Activated naive CD8-positive, alpha-beta T cell treated with anti-CD3 and anti-CD28 coated beads, Interleukin-2, amount 50 U/mL, for 16 hours (primary cell): Measurements from ENCODE around the gene DST.
"Not testable (repeated sequence)": the region's sequence is repeated elsewhere in the genome, so short reads cannot be mapped to it uniquely, and the experiment has no call there.

ENCODE experiments used
- DNase-seq: peaks from one replicate; pipeline ENCODE4 v3.0.0-alpha.2; 2020; ENCODE audit warnings: low read depth, low spot score

Gene DST

DNA sequence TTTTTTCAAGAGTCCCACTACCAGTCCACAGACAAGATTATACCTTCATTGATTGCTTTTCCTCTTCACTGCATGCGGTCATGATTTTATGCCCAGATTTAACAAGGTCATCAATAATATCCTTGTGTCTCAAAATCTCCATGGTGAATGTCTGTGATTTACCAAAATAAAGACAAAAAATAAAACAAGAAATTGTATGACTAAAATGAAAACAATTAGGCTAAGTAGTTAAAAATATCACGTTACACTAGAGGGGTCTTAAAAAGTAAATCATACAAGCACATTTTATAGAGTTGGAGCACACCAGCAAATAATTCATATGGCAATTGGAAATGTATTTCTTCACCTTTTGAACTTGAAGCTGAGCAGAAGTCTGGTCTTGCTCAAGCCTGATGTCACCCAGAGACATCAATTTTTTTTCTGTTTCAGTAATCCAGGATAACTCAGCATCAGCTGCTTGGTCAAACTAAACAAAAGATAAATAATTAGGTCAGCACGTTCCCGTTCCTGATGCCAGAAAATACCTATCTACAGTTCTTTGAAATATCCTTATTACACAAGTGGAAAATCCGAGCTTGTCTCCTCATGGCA, 125.4 kb downstream of the DST start:
- no peak for DNase-seq

DNA sequence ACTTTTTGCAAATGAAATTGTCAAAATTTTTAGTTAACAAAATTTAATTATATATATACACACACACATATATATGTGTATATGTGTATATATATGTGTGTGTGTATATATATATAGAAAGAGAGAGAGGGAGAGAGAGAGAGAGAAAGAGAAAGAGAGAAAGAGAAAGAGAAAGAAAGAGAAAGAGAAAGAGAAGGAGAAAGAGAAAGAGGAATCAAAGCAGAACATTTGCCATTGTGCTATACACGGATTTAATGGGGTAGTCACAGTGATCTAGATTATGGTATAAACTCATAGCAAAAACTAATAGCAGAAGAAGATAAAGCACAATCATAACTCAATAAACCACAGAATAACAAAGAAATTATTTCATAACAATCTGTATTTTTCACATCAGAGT, 126.7 kb downstream of the DST start:
- DNase-seq, result no peak

DNA sequence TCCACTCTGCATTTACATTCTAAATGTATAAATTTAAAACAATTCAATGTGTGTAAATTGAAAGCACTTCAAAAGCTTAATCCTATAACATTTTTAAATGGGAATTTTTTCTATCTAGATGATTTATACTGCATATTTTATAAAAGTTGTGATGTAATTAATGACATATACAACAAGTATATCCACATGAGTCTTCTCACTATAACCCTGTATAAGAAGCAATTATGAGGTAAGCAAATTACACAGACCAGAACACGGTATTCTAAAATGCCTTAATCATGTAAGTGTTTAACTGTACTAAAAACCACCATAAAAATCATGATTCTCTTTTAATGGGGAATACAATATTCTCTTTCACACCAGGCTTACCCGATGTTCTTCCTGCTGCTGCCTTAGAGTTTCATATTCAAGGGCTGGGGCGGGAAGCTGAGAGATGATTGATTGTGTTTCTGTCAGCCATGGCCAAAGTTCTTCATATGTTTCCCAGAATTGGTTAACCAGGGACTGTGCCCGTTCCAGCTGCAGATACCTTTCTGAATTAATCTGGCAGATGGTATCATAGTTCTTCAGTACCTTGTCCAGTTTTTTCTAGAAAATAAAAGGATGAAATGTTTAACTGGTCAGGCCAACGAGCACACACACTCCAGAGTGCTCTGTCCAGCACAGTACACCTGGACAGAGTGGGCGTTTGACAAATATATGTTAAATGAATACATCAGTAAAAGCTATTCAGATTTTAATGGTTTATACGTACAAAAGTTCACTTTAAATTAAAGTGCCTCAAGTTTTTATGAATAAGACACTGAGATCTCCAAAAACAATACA, 127.4 kb downstream of the DST start:
- no peak for DNase-seq

GRCh38 chr6:56514395-56514794, 128.3 kb downstream of the DST start:
- no peak for DNase-seq

DNA sequence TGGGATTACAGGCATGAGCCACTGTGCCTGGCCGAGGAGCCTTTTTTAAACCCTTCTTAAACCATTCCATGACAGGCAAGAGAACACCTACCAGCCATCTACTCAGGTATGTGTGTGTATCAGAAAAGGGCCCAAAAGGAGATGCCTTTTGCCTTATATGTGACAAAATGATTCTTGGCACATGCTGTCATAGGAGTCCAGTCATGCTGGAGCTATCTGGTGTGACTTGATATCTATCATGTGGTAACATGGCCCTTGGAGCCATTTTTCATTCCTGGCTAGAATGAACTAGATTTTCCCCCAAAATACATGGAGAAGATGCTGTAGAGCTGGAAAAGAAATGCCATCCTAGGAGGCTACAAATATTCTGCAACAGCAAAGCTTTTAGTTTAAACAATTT, 129.1 kb downstream of the DST start:
- DNase-seq, result no peak

GRCh38 chr6:56511591-56511990, 131.1 kb downstream of the DST start:
- DNase-seq, result no peak

DNA sequence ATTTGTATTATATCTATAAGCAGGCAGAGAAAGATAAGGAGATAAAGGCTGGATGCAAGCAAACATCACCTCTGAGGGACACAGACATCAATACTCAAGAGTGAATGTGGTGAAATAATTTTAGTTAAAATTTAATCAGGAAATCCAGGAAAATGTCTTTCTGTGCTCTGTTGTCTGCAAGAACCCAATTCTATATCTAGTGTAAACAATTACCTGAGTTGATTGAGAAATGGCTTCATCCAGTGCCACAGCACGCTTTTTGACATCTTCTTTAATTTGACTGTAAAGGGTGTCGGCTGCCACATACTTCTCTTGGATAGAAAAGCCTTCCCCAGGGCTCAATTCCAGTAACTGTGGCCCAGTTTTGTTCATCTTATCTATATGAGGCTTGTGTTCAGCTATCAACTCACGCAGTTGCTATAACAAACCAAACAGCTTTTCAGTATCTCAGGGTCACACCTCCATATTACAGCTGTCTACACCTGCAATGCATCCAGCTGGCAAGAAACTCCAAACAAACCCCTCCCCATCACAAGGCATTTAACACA, 131.6 kb downstream of the DST start:
- no peak for DNase-seq

- no peak for DNase-seq
These were observed 133.7 kb downstream of the DST start for GRCh38 chr6:56509031-56509430.

DNA sequence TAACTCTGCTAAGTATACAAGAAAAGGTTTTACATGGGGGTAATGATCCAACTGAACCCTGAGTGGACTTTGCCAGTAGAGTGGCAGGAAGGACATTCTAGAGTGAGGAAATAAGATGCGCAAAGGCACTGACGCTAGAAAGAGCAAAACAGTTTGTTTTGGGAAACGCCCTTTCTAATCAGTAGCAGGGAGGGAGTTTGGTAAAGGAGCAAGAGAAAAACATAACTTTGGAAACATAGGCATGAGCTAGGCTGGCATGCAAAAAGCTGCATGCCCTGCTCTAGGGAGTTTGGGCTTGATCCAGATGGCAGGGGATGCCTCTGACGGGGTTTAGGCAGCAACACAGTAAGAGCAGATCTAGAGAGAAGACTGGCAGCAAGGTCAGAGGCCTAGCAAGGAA, 135.2 kb downstream of the DST start:
- no peak for DNase-seq

DNA sequence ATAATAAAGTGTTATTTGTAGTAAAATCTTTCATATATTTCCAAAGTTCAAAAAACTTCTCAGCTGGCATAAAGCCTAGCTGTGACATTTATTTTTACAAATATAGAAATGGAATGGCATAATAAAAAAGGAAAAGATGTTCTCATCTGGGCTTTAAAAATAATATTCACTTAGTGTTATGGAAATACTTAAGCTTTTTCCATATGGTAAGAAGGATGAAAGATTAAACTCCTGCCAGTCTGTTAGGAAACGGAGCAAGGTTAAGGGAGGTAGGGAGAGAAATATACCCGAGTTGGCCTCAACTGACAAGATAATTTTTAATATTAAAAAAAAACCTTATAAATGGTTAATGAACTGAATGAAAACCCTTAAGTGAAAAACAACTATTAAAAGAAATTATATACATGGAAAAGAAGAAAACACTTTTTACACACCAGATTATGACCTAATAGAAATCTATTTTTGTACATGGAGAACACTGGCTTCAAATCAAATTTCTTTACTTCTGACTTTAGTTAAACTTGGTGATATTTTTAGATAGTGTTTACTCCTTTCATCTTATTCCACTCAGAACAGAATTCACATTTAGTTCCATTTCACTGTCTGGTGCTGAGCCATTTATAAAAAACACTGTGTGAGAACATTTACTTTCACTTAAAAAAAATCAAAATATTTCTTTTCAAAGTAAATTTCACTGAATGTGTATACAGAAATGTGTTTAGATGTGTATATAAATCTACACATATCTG, 137.0 kb downstream of the DST start:
- no peak for DNase-seq

GRCh38 chr6:56501993-56502392, 140.7 kb downstream of the DST start:
- no peak for DNase-seq

DNA sequence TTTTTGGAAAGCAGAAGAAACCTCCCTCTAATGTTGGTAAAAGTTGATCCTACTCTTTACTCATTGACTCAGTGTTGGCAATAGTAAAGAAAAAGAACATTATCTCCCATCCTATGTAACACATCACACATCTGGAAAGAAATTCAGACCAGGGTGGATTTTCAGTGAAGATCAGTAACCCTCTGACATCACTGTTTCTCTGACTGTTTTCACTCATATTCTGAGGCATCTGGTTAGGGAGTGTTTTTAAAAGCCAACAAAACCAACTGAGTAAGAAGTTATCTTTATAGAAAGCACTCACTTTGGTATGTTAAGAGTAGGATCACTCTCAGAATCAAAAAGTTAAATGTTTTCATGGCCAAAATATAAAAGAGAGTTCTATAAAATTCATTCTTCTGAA, 143.6 kb downstream of the DST start:
- DNase-seq, result no peak

DNA sequence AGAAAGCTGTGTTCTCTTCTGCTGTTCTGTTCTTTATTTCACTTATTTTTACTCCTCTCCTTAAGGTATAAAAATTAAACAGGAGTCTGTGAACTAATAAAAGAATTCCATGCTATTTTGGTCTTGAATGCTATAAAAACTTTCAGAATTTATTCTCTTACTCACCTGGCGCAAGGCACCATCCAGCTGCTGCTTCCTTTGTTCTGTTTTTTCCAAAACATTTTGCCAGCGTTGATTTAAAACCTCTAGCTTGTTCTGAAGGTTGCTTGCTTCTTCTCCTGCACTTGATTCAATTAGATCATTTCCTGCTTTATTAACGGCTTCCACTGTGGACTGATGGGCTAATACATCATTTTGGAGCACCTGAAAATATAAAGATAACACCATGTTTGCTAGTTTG, 145.0 kb downstream of the DST start:
- no peak for DNase-seq

DNA sequence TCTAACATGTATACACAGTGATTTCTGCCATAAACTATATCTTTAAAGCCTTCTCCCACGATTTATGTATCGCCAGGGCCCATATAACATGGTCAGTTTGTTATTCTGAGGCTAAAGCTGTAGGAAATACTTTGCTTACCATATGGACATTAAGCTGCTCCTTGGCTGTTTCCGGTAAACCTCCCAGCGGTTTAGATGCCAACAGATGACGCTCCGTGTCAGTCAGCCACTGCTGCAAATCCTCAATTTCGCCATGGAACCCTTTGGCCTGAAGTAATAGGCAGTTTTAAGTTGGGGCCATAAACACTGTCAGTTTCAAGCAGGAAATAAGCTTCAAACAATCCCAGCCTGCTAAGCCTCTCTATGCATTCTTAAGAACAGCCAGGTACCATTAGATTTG, 145.4 kb downstream of the DST start:
- no peak for DNase-seq

DNA sequence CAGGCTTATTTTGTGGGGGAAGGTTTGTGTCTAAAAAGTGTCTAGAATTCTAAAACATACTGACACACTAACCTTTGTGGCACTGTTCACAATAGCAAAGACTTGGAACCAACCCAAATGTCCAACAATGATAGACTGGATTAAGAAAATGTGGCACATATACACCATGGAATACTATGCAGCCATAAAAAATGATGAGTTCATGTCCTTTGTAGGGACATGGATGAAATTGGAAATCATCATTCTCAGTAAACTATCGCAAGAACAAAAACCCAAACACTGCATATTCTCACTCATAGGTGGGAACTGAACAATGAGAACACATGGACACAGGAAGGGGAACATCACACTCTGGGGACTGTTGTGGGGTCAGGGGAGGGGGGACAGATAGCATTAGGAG, 146.0 kb downstream of the DST start:
- not testable (repeated sequence) for DNase-seq

GRCh38 chr6:56495654-56496053, 147.0 kb downstream of the DST start:
- DNase-seq, result no peak

- no peak for DNase-seq
These were observed 150.9 kb downstream of the DST start for GRCh38 chr6:56491606-56492328.

GRCh38 chr6:56490993-56491392, 151.7 kb downstream of the DST start:
- no peak for DNase-seq

GRCh38 chr6:56489559-56489958, 153.1 kb downstream of the DST start:
- no peak for DNase-seq

- DNase-seq, result no peak
These were observed 154.4 kb downstream of the DST start for GRCh38 chr6:56488281-56488680.

DNA sequence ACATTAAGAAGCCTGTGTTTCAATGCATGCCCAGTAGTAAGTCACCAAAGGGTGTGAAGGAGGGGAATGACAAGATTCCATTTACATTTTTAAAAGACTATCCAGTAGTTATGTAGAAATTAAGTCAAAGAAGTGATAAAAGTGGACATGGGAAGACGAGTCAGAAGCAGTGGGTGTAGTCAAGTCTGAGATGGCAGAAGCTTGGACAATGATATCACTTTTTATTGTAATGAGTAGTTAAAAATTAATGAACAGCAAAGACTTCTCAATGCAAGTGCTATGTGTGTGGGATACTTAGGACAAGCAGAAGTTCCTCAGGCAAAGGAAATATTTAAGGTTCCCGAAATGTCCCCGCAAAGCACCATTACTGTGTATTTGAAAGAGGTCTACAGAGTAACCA, 156.0 kb downstream of the DST start:
- no peak for DNase-seq

- no peak for DNase-seq
These were observed 158.0 kb downstream of the DST start for GRCh38 chr6:56484669-56485068.
